ENCODE results near the gene QRFP.

QRFP gene

GRCh38 chr9:130904070-130905044, 7.7 kb upstream of the QRFP start:
- no peak for DNase-seq

GRCh38 chr9:130903194-130904069, 6.8 kb upstream of the QRFP start:
- no peak for DNase-seq

- DNase-seq: no peak
These were observed 5.9 kb upstream of the QRFP start for GRCh38 chr9:130902204-130903185.

GRCh38 chr9:130901498-130902203, 5.0 kb upstream of the QRFP start:
- no peak for DNase-seq

GRCh38 chr9:130900701-130901497, 4.3 kb upstream of the QRFP start:
- DNase-seq: no peak

- no peak for DNase-seq
These were observed 2.6 kb upstream of the QRFP start for GRCh38 chr9:130899051-130899748.

GRCh38 chr9:130898552-130898852, 1.9 kb upstream of the QRFP start:
- DNase-seq: no peak

GRCh38 chr9:130897848-130898551, 1.4 kb upstream of the QRFP start:
- DNase-seq: no peak

- DNase-seq: no peak
These were observed 616 bp upstream of the QRFP start for GRCh38 chr9:130897105-130897751.

GRCh38 chr9:130895481-130896232, 955 bp downstream of the QRFP start:
- no peak for DNase-seq

- no peak for DNase-seq
These were observed 1.6 kb downstream of the QRFP start for GRCh38 chr9:130895038-130895437.

GRCh38 chr9:130894546-130894945, 2.1 kb downstream of the QRFP start:
- no peak for DNase-seq

GRCh38 chr9:130893341-130894101, 3.1 kb downstream of the QRFP start:
- peak; percentile 24 for DNase-seq

- no peak for DNase-seq
These were observed 3.9 kb downstream of the QRFP start for GRCh38 chr9:130892477-130893304.

- DNase-seq: no peak
These were observed 4.7 kb downstream of the QRFP start for GRCh38 chr9:130891688-130892476.
